GM12878 (cell line): ENCODE results near the gene THADA.

Experiments
- CEBPZ ChIP-seq: fragments of 150-350 bp; IDR thresholded peaks from 2 replicates; pipeline ENCODE4 v1.6.1; 2016; ENCODE audit warnings: low read depth, low read length
- CTCF ChIP-seq, 3 experiments: IDR thresholded peaks in 2 of 3; conservative IDR thresholded peaks in 1 of 3; 2 replicates each; pipeline ENCODE4 v1.5.1; 2011; ENCODE audit warnings: low read depth in 3 of 3, low read length in 3 of 3, mild to moderate bottlenecking in 3 of 3, control low read depth in 2 of 3, moderate library complexity in 2 of 3, inconsistent platforms in 1 of 3, mixed read lengths in 1 of 3; ENCODE audit not compliant: control insufficient read depth in 2 of 3, insufficient read depth in 1 of 3; ENCODE audit errors: extremely low read depth in 1 of 3
- EGR1 ChIP-seq, 2 experiments: IDR thresholded peaks; 1 replicate in 1 of 2; 2 replicates in 1 of 2; pipeline ENCODE4 v1.6.1; 2011 to 2012; ENCODE audit warnings: low read depth in 2 of 2, low read length in 2 of 2, borderline replicate concordance in 1 of 2, mild to moderate bottlenecking in 1 of 2, moderate library complexity in 1 of 2
- ESRRA ChIP-seq: IDR thresholded peaks from 2 replicates; pipeline ENCODE4 v1.6.1; 2012; ENCODE audit warnings: mild to moderate bottlenecking, low read length, improper control_type of control experiment
- HDAC6 ChIP-seq: fragments of 200-600 bp; sonication (generic); IDR thresholded peaks from one replicate; pipeline ENCODE4 v1.8.0; 2017; ENCODE audit warnings: antibody characterized with exemption; ENCODE audit not compliant: unreplicated experiment
- MAX ChIP-seq: IDR thresholded peaks from 2 replicates; pipeline ENCODE4 v1.6.1; 2012; ENCODE audit warnings: low read depth, low read length, improper control_type of control experiment
- NKRF ChIP-seq: fragments of 450-650 bp; conservative IDR thresholded peaks from 2 replicates; pipeline ENCODE4 v1.6.1; 2017; ENCODE audit warnings: mild to moderate bottlenecking, moderate library complexity
- POLR2A ChIP-seq: IDR thresholded peaks from 2 replicates; pipeline ENCODE4 v1.6.1; 2011; ENCODE audit warnings: low read depth, mild to moderate bottlenecking, low read length
- POLR2AphosphoS5 ChIP-seq: IDR thresholded peaks from 2 replicates; pipeline ENCODE4 v1.6.1; 2011; ENCODE audit warnings: mild to moderate bottlenecking, low read length, inconsistent platforms
- REST ChIP-seq: IDR thresholded peaks from 2 replicates; pipeline ENCODE4 v1.6.1; 2012; ENCODE audit warnings: mild to moderate bottlenecking, low read depth, low read length
- SUZ12 ChIP-seq: fragments of 200-600 bp; sonication (generic); IDR thresholded peaks from one replicate; pipeline ENCODE4 v1.6.1; 2018; ENCODE audit warnings: antibody characterized with exemption, mild to moderate bottlenecking; ENCODE audit not compliant: unreplicated experiment
- TCF3 ChIP-seq: IDR thresholded peaks from 2 replicates; pipeline ENCODE4 v1.6.1; 2012; ENCODE audit warnings: low read depth, mild to moderate bottlenecking, low read length, borderline replicate concordance; ENCODE audit not compliant: insufficient read depth
- ZBTB40 ChIP-seq: fragments of 450-650 bp; IDR thresholded peaks from 2 replicates; pipeline ENCODE4 v1.6.1; 2016; ENCODE audit warnings: mild to moderate bottlenecking, moderate library complexity, borderline replicate concordance

GRCh38 chr2:43540021-43540779 lies 55.6 kb downstream of the THADA start:
- TF ChIP-seq EGR1 (IDR thresholded peaks at IDR 0.05; ENCODE audit: borderline replicate concordance in 1 of 2, low read depth in 2 of 2, low read length in 2 of 2) (no peak), POLR2A (no peak), POLR2AphosphoS5 (no peak), HDAC6 (no peak), NKRF (no peak), TCF3 (no peak), SUZ12 (no peak), CTCF (IDR thresholded peaks at IDR 0.05 in 2 of 3, conservative IDR thresholded peaks at IDR 0.05 in 1 of 3; ENCODE audit: control insufficient read depth in 2 of 3, extremely low read depth in 1 of 3, insufficient read depth in 1 of 3, low read depth in 3 of 3, low read length in 3 of 3) (no peak), ZBTB40 (no peak), CEBPZ (no peak), ESRRA (no peak), MAX (no peak), REST (no peak)
